ENCODE data around the gene SDHB. TPM values are rescaled to one million over a fixed set of nuclear protein-coding genes. Genes with fewer than 3 reads are reported as not detected.

Gene SDHB
- total RNA-seq, 4 donors from 2014 or later: 238 to 405 (median 328) TPM

- no peak for ATAC-seq
- no peak for TF ChIP-seq POLR2A (IDR thresholded peaks at IDR 0.05)
- TF ChIP-seq CTCF (IDR thresholded peaks at IDR 0.05 in 4 of 5, conservative IDR thresholded peaks at IDR 0.05 in 1 of 5): no peak
- no peak for DNase-seq
- H3K27me3 ChIP-seq: no peaks in the 10 kb centered on the region
- H3K9me3 ChIP-seq: no peaks in the 10 kb centered on the region
- in situ Hi-C loops (cut with MboI; ENCODE audit: low sequenced_read_pairs in 4 of 4) (no loop called here), intact Hi-C loops (cut with DNase I; ENCODE audit: low total_unique reads) (no loop called here)
- peak overlapping the region in 1 of 4 donors; percentile 1 for H3K27ac ChIP-seq
- no peak overlapping the region for H3K4me3 ChIP-seq
- H3K4me1 ChIP-seq: peaks cover 3 to 6% of the 10 kb centered on the region in 2 donors
- peaks cover 0 to 60% of the 10 kb centered on the region in 2 donors for H3K36me3 ChIP-seq
Observed at GRCh38 chr1:17071794-17072193, 18.0 kb upstream of the SDHB start.

GRCh38 chr1:17070163-17070525 is 16.3 kb upstream of the SDHB start:
- H3K4me1 ChIP-seq: peaks cover 3 to 6% of the 10 kb centered on the region in 2 donors
- TF ChIP-seq CTCF (IDR thresholded peaks at IDR 0.05 in 4 of 5, conservative IDR thresholded peaks at IDR 0.05 in 1 of 5) (no peak), POLR2A (IDR thresholded peaks at IDR 0.05) (no peak)
- H3K27ac ChIP-seq: peak overlapping the region in 1 of 4 donors; percentile 31
- H3K9me3 ChIP-seq: no peaks in the 10 kb centered on the region
- ATAC-seq (no peak), DNase-seq (no peak)
- intact Hi-C loops (cut with DNase I; ENCODE audit: low total_unique reads): no loop called here
- no peak overlapping the region for H3K4me3 ChIP-seq
- in situ Hi-C loops (cut with MboI; ENCODE audit: low sequenced_read_pairs in 4 of 4): no loop called here
- H3K36me3 ChIP-seq: peaks cover 0 to 51% of the 10 kb centered on the region in 2 donors
- no peaks in the 10 kb centered on the region for H3K27me3 ChIP-seq

GRCh38 chr1:17069452-17070162 is 15.8 kb upstream of the SDHB start:
- Histone ChIP-seq H3K27ac (no peak overlapping the region), H3K4me3 (no peak overlapping the region), H3K27me3 (no peaks in the 10 kb centered on the region), H3K36me3 (peaks cover 0 to 47% of the 10 kb centered on the region in 2 donors), H3K4me1 (peaks cover 3 to 6% of the 10 kb centered on the region in 2 donors), H3K9me3 (no peaks in the 10 kb centered on the region)
- intact Hi-C loops (cut with DNase I; ENCODE audit: low total_unique reads) (no loop called here), in situ Hi-C loops (cut with MboI; ENCODE audit: low sequenced_read_pairs in 4 of 4) (loop anchor here in 1 of 4 donors (10.0 kb wide), 1 partner anchor 55 kb away; no protein-coding TSS in a partner anchor)
- ATAC-seq: no peak
- DNase-seq: no peak
- TF ChIP-seq CTCF (IDR thresholded peaks at IDR 0.05 in 4 of 5, conservative IDR thresholded peaks at IDR 0.05 in 1 of 5) (no peak), POLR2A (IDR thresholded peaks at IDR 0.05) (no peak)

- Histone ChIP-seq H3K4me1 (peaks cover 10 to 14% of the 10 kb centered on the region in 2 donors), H3K27me3 (no peaks in the 10 kb centered on the region), H3K9me3 (no peaks in the 10 kb centered on the region), H3K4me3 (no peak overlapping the region), H3K36me3 (peaks cover 0 to 43% of the 10 kb centered on the region in 2 donors), H3K27ac (peak overlapping the region in 3 of 4 donors; percentile 78 to 85 (median 83))
- TF ChIP-seq CTCF (IDR thresholded peaks at IDR 0.05 in 4 of 5, conservative IDR thresholded peaks at IDR 0.05 in 1 of 5) (no peak), POLR2A (IDR thresholded peaks at IDR 0.05) (no peak)
- ATAC-seq: no peak
- in situ Hi-C loops (cut with MboI; ENCODE audit: low sequenced_read_pairs in 4 of 4) (loop anchor here in 1 of 4 donors (10.0 kb wide), 1 partner anchor 56 kb away; no protein-coding TSS in a partner anchor), intact Hi-C loops (cut with DNase I; ENCODE audit: low total_unique reads) (no loop called here)
- peak in 1 of 2 donors; percentile 6 for DNase-seq
Observed at GRCh38 chr1:17068789-17069188, 15.0 kb upstream of the SDHB start.

Measured in gastrocnemius medialis (tissue), 4 donors.